SU-DHL-6 (cell line): ENCODE data around the gene CHST12.

Experiments
- CTCF ChIP-seq: fragments of 200-600 bp; sonication (generic); IDR thresholded peaks from one replicate; pipeline ENCODE4 v1.5.1; 2017; ENCODE audit warnings: antibody characterized with exemption, mild to moderate bottlenecking, low read length, moderate library complexity; ENCODE audit not compliant: insufficient read depth, poor library complexity, severe bottlenecking
- EZH2phosphoT487 ChIP-seq: fragments of 200-600 bp; sonication (generic), shearing (Covaris generic); conservative IDR thresholded peaks from 2 replicates; pipeline ENCODE4 v1.6.1; 2018; ENCODE audit warnings: mild to moderate bottlenecking, antibody characterized with exemption, low read length, moderate library complexity, mixed read lengths

- TF ChIP-seq CTCF, result no peak
- no peak for TF ChIP-seq EZH2phosphoT487
These were observed 49.0 kb upstream of the CHST12 start, which contains the start of gene EIF3B for GRCh38 chr7:2354186-2354938.
